ENCODE measurements around the gene LY6G5B.

DNA sequence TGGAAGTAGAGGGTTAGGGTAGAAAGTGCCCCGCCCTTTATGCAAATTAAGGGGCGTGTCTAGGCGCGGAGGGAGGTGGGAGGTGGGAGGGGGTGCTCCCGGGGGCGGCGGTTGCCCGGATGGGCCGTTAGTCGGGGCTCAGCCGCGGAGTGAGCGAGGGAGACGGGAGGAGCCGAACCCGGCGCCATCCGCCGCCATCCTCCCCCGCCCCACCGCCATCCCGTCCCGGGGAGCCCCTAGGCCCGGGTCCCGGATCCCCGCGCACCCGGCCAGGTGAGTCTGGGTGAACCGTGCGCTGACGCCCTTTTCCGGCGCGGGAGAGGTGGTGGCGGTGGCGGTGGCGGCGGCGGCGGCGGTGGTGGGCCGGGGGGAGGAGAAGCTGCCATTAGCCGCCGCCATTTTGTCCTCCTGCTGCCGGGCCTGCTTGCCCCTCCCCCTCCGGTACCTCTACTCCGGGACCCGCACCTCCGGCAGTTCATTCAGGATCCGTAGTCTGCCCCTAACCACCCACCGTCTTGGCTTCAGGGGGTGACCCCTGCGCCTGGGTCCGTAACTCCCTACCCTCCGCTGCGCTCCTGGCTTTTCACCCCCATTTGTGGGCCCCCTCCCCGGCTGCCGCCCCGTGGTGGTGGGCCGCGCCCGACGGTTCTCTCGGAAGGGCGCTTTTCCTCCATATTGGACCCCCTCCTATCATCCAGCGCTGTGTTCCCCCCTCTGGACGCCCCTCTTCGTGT, 49.0 kb upstream of the LY6G5B start, which contains the start of gene PRRC2A:
- TF ChIP-seq, protein P1, sequence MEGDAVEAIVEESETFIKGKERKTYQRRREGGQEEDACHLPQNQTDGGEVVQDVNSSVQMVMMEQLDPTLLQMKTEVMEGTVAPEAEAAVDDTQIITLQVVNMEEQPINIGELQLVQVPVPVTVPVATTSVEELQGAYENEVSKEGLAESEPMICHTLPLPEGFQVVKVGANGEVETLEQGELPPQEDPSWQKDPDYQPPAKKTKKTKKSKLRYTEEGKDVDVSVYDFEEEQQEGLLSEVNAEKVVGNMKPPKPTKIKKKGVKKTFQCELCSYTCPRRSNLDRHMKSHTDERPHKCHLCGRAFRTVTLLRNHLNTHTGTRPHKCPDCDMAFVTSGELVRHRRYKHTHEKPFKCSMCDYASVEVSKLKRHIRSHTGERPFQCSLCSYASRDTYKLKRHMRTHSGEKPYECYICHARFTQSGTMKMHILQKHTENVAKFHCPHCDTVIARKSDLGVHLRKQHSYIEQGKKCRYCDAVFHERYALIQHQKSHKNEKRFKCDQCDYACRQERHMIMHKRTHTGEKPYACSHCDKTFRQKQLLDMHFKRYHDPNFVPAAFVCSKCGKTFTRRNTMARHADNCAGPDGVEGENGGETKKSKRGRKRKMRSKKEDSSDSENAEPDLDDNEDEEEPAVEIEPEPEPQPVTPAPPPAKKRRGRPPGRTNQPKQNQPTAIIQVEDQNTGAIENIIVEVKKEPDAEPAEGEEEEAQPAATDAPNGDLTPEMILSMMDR (IDR thresholded peaks at IDR 0.05; ENCODE audit: extremely low read depth in 1 of 2, insufficient read depth in 1 of 2, low read depth in 1 of 2, low read length in 2 of 2): no peak
- TF ChIP-seq POLR2AphosphoS5 (IDR thresholded peaks at IDR 0.05; ENCODE audit: insufficient read depth, low read depth, low read length) (peak; percentile 78), POLR2A (IDR thresholded peaks at IDR 0.05; ENCODE audit: low read depth, low read length) (peak; percentile 86)
